Stimulated activated effector memory CD8-positive, alpha-beta T cell treated with anti-CD3 and anti-CD28 coated beads, Interleukin-12 subunit alpha, Interleukin-12 subunit beta, amount 100 ng/mL, for 72 hours (primary cell): Measurements from ENCODE around the gene EPYC.

ENCODE experiments used
- ATAC-seq: fragments of 150-1000 bp; cut with Tn5 transposase; 2 replicates; pipeline ENCODE4 v1.10.0; 2021
- DNase-seq, 2 donors: peaks; one replicate each; pipeline ENCODE4 v3.0.0; 2021 to 2022; ENCODE audit warnings: low spot score in 2 of 2
- H3K27ac Mint-ChIP-seq: one replicate; pipeline ENCODE4 v1.8.0; 2022; ENCODE audit warnings: mild to moderate bottlenecking, mixed read lengths
- H3K36me3 Mint-ChIP-seq: one replicate; pipeline ENCODE4 v1.8.0; 2022; ENCODE audit warnings: mild to moderate bottlenecking, mixed read lengths
- H3K4me1 Mint-ChIP-seq: one replicate; pipeline ENCODE4 v1.8.0; 2022; ENCODE audit warnings: mixed read lengths
- H3K4me3 Mint-ChIP-seq: one replicate; pipeline ENCODE4 v1.8.0; 2022; ENCODE audit warnings: mild to moderate bottlenecking, mixed read lengths
- H3K9me3 Mint-ChIP-seq: one replicate; pipeline ENCODE4 v1.8.0; 2022; ENCODE audit warnings: mixed read lengths

The EPYC gene

DNA sequence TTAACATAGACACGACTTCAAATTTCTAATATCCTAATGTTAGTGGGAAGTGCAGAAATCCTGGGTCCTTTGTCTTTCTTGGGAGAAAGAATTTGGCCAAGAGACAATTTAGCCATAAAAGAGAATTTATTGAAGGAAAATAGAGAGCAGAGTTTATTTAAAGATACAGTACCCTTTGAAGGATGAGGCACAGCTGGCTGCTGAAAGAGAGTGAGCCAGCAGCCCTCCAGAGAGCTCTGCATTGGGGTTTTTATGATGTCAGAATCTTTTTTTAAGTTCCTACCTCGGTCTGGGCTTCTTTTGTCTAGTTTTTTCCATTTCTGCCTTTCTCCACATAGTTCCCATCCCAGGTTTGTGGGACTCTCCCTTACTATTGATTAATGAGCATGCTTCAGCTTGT, 87.3 kb downstream of the EPYC start:
- ATAC-seq (no peak), DNase-seq (no peak)
- H3K9me3 Mint-ChIP-seq, result peaks cover 2% of the 10 kb centered on the region
- no peaks in the 10 kb centered on the region for H3K36me3 Mint-ChIP-seq
- no peak overlapping the region for H3K4me3 Mint-ChIP-seq
- no peak overlapping the region for H3K27ac Mint-ChIP-seq
- H3K4me1 Mint-ChIP-seq, result no peaks in the 10 kb centered on the region

DNA sequence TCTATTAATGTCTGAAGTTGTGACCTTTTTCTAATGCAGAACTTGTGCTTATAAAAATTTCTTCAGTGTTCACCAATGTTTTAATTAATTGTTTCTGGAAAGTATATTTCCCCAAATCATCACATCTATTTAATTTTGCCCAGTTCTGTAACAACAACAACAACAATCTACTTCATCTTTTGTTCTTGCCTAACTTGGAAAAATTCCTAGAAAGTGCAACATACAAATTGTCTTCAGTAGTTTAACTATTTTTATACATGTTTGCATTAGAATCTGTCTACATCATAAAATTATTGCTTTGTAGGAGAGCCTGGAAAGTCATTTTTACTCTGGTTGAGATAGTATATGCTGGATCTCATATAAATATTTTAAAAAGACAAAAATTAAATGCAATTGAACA, 88.3 kb downstream of the EPYC start:
- Mint-ChIP-seq H3K4me3 (no peak overlapping the region), H3K9me3 (peaks cover 2% of the 10 kb centered on the region), H3K4me1 (no peaks in the 10 kb centered on the region), H3K27ac (no peak overlapping the region), H3K36me3 (no peaks in the 10 kb centered on the region)
- no peak for DNase-seq
- no peak for ATAC-seq

- no peak for ATAC-seq
- Mint-ChIP-seq H3K36me3 (no peaks in the 10 kb centered on the region), H3K9me3 (peaks cover 2% of the 10 kb centered on the region), H3K27ac (no peak overlapping the region), H3K4me3 (no peak overlapping the region), H3K4me1 (no peaks in the 10 kb centered on the region)
- no peak for DNase-seq
Measured at GRCh38 chr12:90915353-90915752, 89.4 kb downstream of the EPYC start.
